Midbrain (tissue), 1 donor: ENCODE measurements around the gene RELL2.

ENCODE experiments used
- DNase-seq: peaks from one replicate; lab custom pipeline; 2025; lab: John Stamatoyannopoulos, UW

The RELL2 gene

GRCh38 chr5:141649056-141649688 lies 12.4 kb downstream of the RELL2 start:
- DNase-seq = no peak

GRCh38 chr5:141649972-141650371 lies 13.2 kb downstream of the RELL2 start:
- DNase-seq = no peak

- DNase-seq = peak; percentile 85
Observed at GRCh38 chr5:141650851-141651727, 14.3 kb downstream of the RELL2 start, which contains the start of gene FCHSD1. Gene FCHSD1 (minus strand): TSS chr5:141651418. CDS start chr5:141651368, 50 bp downstream.

- no peak for DNase-seq
Observed at GRCh38 chr5:141651728-141652105, 14.9 kb downstream of the RELL2 start.

GRCh38 chr5:141654298-141654697 lies 17.5 kb downstream of the RELL2 start:
- no peak for DNase-seq

GRCh38 chr5:141655020-141655419 lies 18.2 kb downstream of the RELL2 start:
- DNase-seq = no peak

GRCh38 chr5:141656396-141656795 lies 19.6 kb downstream of the RELL2 start:
- DNase-seq = no peak

GRCh38 chr5:141657404-141657803 lies 20.6 kb downstream of the RELL2 start:
- DNase-seq = no peak

GRCh38 chr5:141657937-141658545 lies 21.2 kb downstream of the RELL2 start:
- no peak for DNase-seq

GRCh38 chr5:141662028-141662427 lies 25.2 kb downstream of the RELL2 start:
- DNase-seq = no peak

- DNase-seq = no peak
Observed at GRCh38 chr5:141663506-141663905, 26.7 kb downstream of the RELL2 start.

- DNase-seq = peak; percentile 64
Observed at GRCh38 chr5:141664733-141665461, 28.1 kb downstream of the RELL2 start.

GRCh38 chr5:141665995-141666940 lies 29.5 kb downstream of the RELL2 start:
- DNase-seq = no peak

GRCh38 chr5:141668601-141669265 lies 31.9 kb downstream of the RELL2 start:
- DNase-seq = no peak

GRCh38 chr5:141669520-141669919 lies 32.7 kb downstream of the RELL2 start:
- no peak for DNase-seq

GRCh38 chr5:141672071-141672840 lies 35.5 kb downstream of the RELL2 start:
- no peak for DNase-seq

- no peak for DNase-seq
Observed at GRCh38 chr5:141672841-141673813, 36.3 kb downstream of the RELL2 start.

- DNase-seq = no peak
Observed at GRCh38 chr5:141674747-141675146, 38.0 kb downstream of the RELL2 start.
